ENCODE data around the gene TTC21A.

TTC21A gene

GRCh38 chr3:39139442-39139841, 32.0 kb downstream of the TTC21A start:
- H3K4me3 ChIP-seq (ENCODE audit: low read depth, low read length): no peak overlapping the region
- no peak for DNase-seq (ENCODE audit: low read depth, low spot score)
- in situ Hi-C loops (cut with HindIII; ENCODE audit: low sequenced_read_pairs): no loop called here
- TF ChIP-seq, protein P1, sequence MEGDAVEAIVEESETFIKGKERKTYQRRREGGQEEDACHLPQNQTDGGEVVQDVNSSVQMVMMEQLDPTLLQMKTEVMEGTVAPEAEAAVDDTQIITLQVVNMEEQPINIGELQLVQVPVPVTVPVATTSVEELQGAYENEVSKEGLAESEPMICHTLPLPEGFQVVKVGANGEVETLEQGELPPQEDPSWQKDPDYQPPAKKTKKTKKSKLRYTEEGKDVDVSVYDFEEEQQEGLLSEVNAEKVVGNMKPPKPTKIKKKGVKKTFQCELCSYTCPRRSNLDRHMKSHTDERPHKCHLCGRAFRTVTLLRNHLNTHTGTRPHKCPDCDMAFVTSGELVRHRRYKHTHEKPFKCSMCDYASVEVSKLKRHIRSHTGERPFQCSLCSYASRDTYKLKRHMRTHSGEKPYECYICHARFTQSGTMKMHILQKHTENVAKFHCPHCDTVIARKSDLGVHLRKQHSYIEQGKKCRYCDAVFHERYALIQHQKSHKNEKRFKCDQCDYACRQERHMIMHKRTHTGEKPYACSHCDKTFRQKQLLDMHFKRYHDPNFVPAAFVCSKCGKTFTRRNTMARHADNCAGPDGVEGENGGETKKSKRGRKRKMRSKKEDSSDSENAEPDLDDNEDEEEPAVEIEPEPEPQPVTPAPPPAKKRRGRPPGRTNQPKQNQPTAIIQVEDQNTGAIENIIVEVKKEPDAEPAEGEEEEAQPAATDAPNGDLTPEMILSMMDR (IDR thresholded peaks at IDR 0.05; ENCODE audit: low read depth, low read length): no peak

- H3K4me3 ChIP-seq (ENCODE audit: low read depth, low read length): no peak overlapping the region
- TF ChIP-seq, protein P1 (IDR thresholded peaks at IDR 0.05; ENCODE audit: low read depth, low read length): no peak
- in situ Hi-C loops (cut with HindIII; ENCODE audit: low sequenced_read_pairs): no loop called here
- DNase-seq (ENCODE audit: low read depth, low spot score): no peak
Measured at GRCh38 chr3:39140341-39140971, 33.0 kb downstream of the TTC21A start.

DNA sequence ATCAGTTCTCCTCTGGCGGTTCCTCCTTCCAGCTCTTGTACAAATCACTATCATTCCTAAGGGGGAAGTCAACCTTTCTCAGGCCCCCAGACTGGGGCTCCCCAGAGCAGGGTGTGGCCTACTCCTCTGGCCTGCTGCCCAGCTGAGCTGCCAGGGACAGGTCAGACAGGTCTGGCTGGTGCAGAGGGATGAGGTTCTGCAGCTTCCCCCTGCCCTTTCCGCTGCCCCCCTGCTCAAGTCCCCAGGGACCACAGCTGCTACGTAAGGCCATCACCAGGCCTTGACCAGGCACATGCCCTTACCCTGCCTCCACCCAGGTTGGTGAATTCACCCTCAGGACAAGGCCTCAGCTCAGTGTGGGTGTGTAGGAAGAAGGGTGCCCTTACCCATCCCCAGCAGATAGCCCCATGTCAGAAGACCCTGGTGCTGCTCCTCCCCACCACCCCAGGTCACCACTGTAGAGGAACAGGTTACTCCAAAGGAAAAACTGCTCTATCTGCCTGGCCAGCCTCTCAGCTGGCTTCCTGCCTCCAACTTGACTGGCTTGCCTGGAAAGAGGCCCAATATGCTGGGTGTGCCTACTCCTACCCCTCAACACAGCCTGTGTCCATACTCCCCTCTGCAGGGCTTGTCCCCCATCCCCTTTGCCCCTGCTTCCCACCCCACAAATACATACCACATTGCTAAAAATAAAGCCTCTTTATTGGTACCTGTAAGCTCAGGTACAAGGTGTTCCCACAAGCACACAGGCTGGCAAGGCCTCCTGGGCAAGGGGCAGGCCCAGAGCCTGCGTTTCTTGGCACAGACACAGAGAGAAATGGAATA, 33.9 kb downstream of the TTC21A start:
- no peak for DNase-seq (ENCODE audit: low read depth, low spot score)
- TF ChIP-seq, protein P1 (IDR thresholded peaks at IDR 0.05; ENCODE audit: low read depth, low read length): no peak
- H3K4me3 ChIP-seq (ENCODE audit: low read depth, low read length): no peak overlapping the region
- in situ Hi-C loops (cut with HindIII; ENCODE audit: low sequenced_read_pairs): no loop called here

DNA sequence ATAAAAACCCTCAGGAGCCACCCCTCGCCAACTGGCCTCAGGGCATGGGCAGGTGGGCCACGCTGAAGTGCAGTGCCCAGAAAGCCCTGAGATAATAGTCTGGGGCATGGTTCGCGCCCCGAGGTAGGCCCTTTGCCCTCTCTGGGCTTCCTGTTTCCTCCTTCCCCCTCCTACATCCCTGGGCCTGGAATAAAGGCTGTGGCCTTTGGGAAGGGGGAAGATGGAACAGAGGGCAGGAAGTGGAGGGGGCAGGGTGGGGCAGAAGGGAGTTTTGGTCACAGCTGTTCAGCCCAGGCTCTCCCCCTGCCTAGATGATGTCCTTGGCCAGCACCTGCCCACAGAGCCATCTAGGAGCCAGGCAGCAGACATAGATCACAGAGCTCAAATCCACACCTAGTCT, 34.6 kb downstream of the TTC21A start:
- TF ChIP-seq, protein P1 (IDR thresholded peaks at IDR 0.05; ENCODE audit: low read depth, low read length): no peak
- no peak for DNase-seq (ENCODE audit: low read depth, low spot score)
- in situ Hi-C loops (cut with HindIII; ENCODE audit: low sequenced_read_pairs): no loop called here
- no peak overlapping the region for H3K4me3 ChIP-seq (ENCODE audit: low read depth, low read length)

- no peak for DNase-seq (ENCODE audit: low read depth, low spot score)
- in situ Hi-C loops (cut with HindIII; ENCODE audit: low sequenced_read_pairs): no loop called here
- TF ChIP-seq, protein P1 (IDR thresholded peaks at IDR 0.05; ENCODE audit: low read depth, low read length): no peak
- H3K4me3 ChIP-seq (ENCODE audit: low read depth, low read length): no peak overlapping the region
Measured at GRCh38 chr3:39143051-39143885, 35.8 kb downstream of the TTC21A start.

- no peak overlapping the region for H3K4me3 ChIP-seq (ENCODE audit: low read depth, low read length)
- in situ Hi-C loops (cut with HindIII; ENCODE audit: low sequenced_read_pairs): no loop called here
- no peak for DNase-seq (ENCODE audit: low read depth, low spot score)
- TF ChIP-seq, protein P1 (IDR thresholded peaks at IDR 0.05; ENCODE audit: low read depth, low read length): no peak
Measured at GRCh38 chr3:39144095-39144747, 36.7 kb downstream of the TTC21A start.
